PC-3 (cell line): ENCODE results near the gene HIGD2A.

Experiments used
- EZH2phosphoT487 ChIP-seq: fragments of 300-600 bp; sonication (generic); IDR thresholded peaks from 2 replicates; pipeline ENCODE4 v1.6.1; 2018; ENCODE audit warnings: mild to moderate bottlenecking, antibody characterized with exemption, low read length, borderline replicate concordance
- TF ChIP-seq, protein P1 (sequence below): fragments of 300-600 bp; sonication (generic); conservative IDR thresholded peaks from 2 replicates; pipeline ENCODE4 v1.5.1; 2017; ENCODE audit warnings: antibody characterized with exemption, low read depth, mild to moderate bottlenecking, low read length

- TF ChIP-seq, protein P1, sequence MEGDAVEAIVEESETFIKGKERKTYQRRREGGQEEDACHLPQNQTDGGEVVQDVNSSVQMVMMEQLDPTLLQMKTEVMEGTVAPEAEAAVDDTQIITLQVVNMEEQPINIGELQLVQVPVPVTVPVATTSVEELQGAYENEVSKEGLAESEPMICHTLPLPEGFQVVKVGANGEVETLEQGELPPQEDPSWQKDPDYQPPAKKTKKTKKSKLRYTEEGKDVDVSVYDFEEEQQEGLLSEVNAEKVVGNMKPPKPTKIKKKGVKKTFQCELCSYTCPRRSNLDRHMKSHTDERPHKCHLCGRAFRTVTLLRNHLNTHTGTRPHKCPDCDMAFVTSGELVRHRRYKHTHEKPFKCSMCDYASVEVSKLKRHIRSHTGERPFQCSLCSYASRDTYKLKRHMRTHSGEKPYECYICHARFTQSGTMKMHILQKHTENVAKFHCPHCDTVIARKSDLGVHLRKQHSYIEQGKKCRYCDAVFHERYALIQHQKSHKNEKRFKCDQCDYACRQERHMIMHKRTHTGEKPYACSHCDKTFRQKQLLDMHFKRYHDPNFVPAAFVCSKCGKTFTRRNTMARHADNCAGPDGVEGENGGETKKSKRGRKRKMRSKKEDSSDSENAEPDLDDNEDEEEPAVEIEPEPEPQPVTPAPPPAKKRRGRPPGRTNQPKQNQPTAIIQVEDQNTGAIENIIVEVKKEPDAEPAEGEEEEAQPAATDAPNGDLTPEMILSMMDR: no peak
- TF ChIP-seq EZH2phosphoT487: no peak
Observed at GRCh38 chr5:176353533-176353932, 35.0 kb upstream of the HIGD2A start.
